Measurements from ENCODE around the gene CCDC6.

The CCDC6 gene

DNA sequence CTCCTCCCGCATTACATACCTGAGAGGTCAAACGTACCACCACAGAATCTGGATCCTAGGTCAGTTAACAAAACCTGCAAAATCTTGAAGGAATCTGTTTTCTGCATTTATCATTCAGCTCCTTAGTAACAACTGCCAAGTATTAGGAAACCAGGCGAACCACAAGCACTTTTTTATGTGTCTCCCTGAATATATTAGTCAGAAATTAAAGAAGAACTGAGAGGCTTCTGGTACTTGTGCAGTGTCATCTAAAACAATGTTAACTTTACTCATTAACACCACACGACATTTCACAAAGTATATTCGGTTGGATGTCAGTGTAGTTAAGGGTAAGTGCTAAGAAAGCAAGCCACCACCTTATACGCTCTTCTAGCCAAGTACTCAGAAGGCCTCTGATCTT is 2.5 kb downstream of the CCDC6 start:
- POLR2A ChIA-PET: no interaction called here
- CTCF ChIA-PET: no interaction called here
- TF ChIP-seq CTBP1 (IDR thresholded peaks at IDR 0.05; ENCODE audit: borderline replicate concordance): no peak
- no peak for TF ChIP-seq FOXA1 (IDR thresholded peaks at IDR 0.05)
- TF ChIP-seq ZNF384 (IDR thresholded peaks at IDR 0.05): no peak
- no peak for TF ChIP-seq FOXM1 (IDR thresholded peaks at IDR 0.05; ENCODE audit: borderline replicate concordance)
- TF ChIP-seq LEF1 (IDR thresholded peaks at IDR 0.05; ENCODE audit: borderline replicate concordance): no peak
- no peak for TF ChIP-seq L3MBTL2 (conservative IDR thresholded peaks at IDR 0.05)
- no peak for TF ChIP-seq BHLHE40 (IDR thresholded peaks at IDR 0.05; ENCODE audit: borderline replicate concordance)
- TF ChIP-seq NFRKB (IDR thresholded peaks at IDR 0.05): no peak
- no peak for DNase-seq (ENCODE audit: extremely low spot score)

DNA sequence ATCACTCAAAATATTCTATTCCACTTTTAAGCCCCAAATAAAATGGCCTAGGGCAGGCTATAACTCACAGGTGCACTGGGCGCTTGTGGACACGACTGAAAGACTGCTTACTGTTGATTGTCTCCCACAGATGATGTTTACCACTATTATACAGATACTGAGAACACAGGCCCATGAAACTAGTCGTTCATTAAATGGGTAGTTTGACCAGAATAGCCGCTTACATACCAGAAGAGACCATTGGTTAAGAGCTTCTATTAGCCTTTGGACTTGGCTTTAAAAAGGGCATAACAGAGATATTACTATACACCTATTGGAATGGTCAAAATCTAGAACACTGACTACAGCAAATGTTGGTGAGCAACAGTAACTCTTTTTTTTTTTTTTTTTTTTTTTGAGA is 4.3 kb downstream of the CCDC6 start:
- TF ChIP-seq, protein P1, sequence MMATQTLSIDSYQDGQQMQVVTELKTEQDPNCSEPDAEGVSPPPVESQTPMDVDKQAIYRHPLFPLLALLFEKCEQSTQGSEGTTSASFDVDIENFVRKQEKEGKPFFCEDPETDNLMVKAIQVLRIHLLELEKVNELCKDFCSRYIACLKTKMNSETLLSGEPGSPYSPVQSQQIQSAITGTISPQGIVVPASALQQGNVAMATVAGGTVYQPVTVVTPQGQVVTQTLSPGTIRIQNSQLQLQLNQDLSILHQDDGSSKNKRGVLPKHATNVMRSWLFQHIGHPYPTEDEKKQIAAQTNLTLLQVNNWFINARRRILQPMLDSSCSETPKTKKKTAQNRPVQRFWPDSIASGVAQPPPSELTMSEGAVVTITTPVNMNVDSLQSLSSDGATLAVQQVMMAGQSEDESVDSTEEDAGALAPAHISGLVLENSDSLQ (IDR thresholded peaks at IDR 0.05): no peak
- TF ChIP-seq TARDBP (IDR thresholded peaks at IDR 0.05) (no peak), SP1 (IDR thresholded peaks at IDR 0.05) (no peak), FOXM1 (IDR thresholded peaks at IDR 0.05; ENCODE audit: borderline replicate concordance) (no peak)
- CTCF ChIA-PET: no interaction called here
- no peak for DNase-seq (ENCODE audit: extremely low spot score)
- POLR2A ChIA-PET: no interaction called here

DNA sequence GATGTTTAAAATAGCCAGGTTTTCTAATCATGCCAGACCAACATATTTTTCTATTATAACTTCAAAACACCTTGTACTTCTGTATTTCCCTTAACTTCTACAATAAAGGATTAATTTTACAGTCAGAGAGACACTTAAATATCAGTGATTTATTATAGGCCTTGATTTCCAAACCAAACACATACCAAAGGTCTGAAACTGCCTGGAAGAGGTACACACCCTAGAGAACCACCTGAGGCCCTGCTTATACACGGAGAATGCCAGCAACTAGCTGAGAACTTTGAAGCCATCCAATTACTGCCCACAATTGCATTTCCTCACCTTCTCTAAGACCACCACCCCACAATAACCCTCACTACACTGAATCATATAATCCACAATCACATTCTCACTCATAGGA is 4.9 kb downstream of the CCDC6 start:
- no peak for DNase-seq (ENCODE audit: extremely low spot score)
- no peak for TF ChIP-seq BHLHE40 (IDR thresholded peaks at IDR 0.05; ENCODE audit: borderline replicate concordance)
- no peak for TF ChIP-seq FOXA1 (IDR thresholded peaks at IDR 0.05)
- TF ChIP-seq NFRKB (IDR thresholded peaks at IDR 0.05): no peak
- no peak for TF ChIP-seq SP1 (IDR thresholded peaks at IDR 0.05)
- TF ChIP-seq ARNT (IDR thresholded peaks at IDR 0.05): no peak
- no peak for TF ChIP-seq HDGF (IDR thresholded peaks at IDR 0.05; ENCODE audit: borderline replicate concordance)
- no peak for TF ChIP-seq LEF1 (IDR thresholded peaks at IDR 0.05; ENCODE audit: borderline replicate concordance)
- TF ChIP-seq FOXK2 (IDR thresholded peaks at IDR 0.05): no peak
- no peak for TF ChIP-seq CTBP1 (IDR thresholded peaks at IDR 0.05; ENCODE audit: borderline replicate concordance)
- TF ChIP-seq L3MBTL2 (conservative IDR thresholded peaks at IDR 0.05): no peak
- no peak for TF ChIP-seq ELF4 (IDR thresholded peaks at IDR 0.05)
- no peak for TF ChIP-seq TARDBP (IDR thresholded peaks at IDR 0.05)
- TF ChIP-seq FOXM1 (IDR thresholded peaks at IDR 0.05; ENCODE audit: borderline replicate concordance): no peak
- no peak for TF ChIP-seq ZNF384 (IDR thresholded peaks at IDR 0.05)
- TF ChIP-seq SUZ12 (IDR thresholded peaks at IDR 0.05): no peak
- TF ChIP-seq, protein P1 (IDR thresholded peaks at IDR 0.05): no peak
- ChIA-PET POLR2A (no interaction called here), CTCF (no interaction called here)

DNA sequence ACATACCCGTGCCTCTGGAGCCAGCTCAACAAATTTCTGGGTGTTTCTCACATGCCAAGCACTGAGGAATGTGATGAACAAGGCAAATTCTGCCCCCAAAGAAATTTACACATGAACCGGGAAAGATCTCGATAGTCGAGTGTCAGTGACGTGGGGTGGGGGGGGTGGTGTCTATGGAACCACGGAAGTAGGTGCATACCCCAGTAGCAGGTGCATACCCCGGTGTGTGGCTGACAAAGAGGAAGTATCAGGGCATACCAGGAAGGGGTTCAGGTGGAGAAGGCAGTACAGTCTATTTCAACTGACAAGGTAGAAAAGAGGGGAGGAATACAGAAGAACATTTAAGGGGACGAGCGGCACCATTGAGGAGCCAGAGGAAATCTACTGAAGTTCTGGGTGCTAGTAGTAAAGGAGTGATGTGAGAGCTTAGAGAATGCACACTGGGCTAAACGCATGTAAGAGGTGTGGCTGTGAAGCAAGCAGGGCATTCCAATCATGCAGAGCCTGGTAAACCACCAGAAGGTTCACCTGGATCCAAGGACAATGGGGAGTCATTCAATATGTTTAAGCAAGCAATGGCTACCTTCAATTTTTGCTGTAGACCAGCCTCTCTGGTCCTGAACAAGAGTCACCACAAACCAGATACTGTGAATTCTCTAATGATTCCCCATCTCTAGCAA is 6.2 kb downstream of the CCDC6 start:
- POLR2A ChIA-PET: no interaction called here
- CTCF ChIA-PET: no interaction called here
- DNase-seq (ENCODE audit: extremely low spot score): no peak
- TF ChIP-seq LEF1 (IDR thresholded peaks at IDR 0.05; ENCODE audit: borderline replicate concordance) (no peak), ARNT (IDR thresholded peaks at IDR 0.05) (no peak), FOXK2 (IDR thresholded peaks at IDR 0.05) (no peak), ELF4 (IDR thresholded peaks at IDR 0.05) (no peak), L3MBTL2 (conservative IDR thresholded peaks at IDR 0.05) (no peak), CTBP1 (IDR thresholded peaks at IDR 0.05; ENCODE audit: borderline replicate concordance) (no peak), SUZ12 (IDR thresholded peaks at IDR 0.05) (no peak), SP1 (IDR thresholded peaks at IDR 0.05) (no peak), BHLHE40 (IDR thresholded peaks at IDR 0.05; ENCODE audit: borderline replicate concordance) (no peak), ZNF384 (IDR thresholded peaks at IDR 0.05) (no peak)
- TF ChIP-seq, protein P1 (IDR thresholded peaks at IDR 0.05): no peak

DNA sequence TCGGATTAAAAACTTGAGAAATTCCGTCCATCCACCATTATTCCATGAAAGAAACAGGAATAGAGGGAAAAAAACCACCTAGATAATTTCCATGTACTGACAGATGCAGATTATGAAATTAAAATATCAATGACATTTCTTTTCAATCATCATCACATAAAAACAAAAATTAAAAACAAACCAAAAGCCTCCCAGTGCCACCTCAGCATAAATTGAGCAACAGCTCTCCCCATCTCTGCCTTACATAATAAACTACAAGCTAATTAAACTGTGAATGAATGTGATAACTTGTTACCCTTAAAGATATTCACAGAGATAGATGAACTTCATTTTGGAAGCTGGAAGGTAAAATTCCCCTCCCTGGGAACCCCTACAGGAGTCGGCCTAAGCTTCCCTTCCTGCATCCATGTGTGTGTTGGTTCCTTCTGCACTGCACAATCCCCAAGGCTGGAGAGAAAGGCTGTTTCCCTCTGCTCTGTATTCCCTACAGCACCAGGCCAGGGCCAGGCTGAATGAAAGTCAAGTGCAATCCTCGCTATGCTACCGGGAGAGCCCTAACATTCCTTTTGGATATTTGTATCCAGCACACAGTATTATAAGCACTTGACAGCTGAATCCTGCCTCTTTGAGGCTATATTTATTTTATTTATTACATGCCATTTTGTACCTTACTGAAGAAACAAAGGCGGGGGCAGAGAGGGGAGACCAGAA is 8.1 kb downstream of the CCDC6 start:
- ChIA-PET CTCF (no interaction called here), POLR2A (interaction anchor here (1.1 kb wide), 1 partner anchor 10 kb away, joined by 3 read pairs; no protein-coding TSS in a partner anchor)
- DNase-seq (ENCODE audit: extremely low spot score): no peak
- TF ChIP-seq L3MBTL2 (conservative IDR thresholded peaks at IDR 0.05) (no peak), NFRKB (IDR thresholded peaks at IDR 0.05) (no peak), LEF1 (IDR thresholded peaks at IDR 0.05; ENCODE audit: borderline replicate concordance) (no peak), SP1 (IDR thresholded peaks at IDR 0.05) (no peak), BHLHE40 (IDR thresholded peaks at IDR 0.05; ENCODE audit: borderline replicate concordance) (no peak), HDGF (IDR thresholded peaks at IDR 0.05; ENCODE audit: borderline replicate concordance) (no peak), FOXA1 (IDR thresholded peaks at IDR 0.05) (no peak), ELF4 (IDR thresholded peaks at IDR 0.05) (no peak), SUZ12 (IDR thresholded peaks at IDR 0.05) (no peak), TARDBP (IDR thresholded peaks at IDR 0.05) (no peak), CTBP1 (IDR thresholded peaks at IDR 0.05; ENCODE audit: borderline replicate concordance) (no peak), FOXK2 (IDR thresholded peaks at IDR 0.05) (no peak), ZNF384 (IDR thresholded peaks at IDR 0.05) (no peak), FOXM1 (IDR thresholded peaks at IDR 0.05; ENCODE audit: borderline replicate concordance) (no peak), ARNT (IDR thresholded peaks at IDR 0.05) (no peak)
- TF ChIP-seq, protein P1 (IDR thresholded peaks at IDR 0.05): no peak

Data from HEK293T (cell line).